GM12878 (cell line): ENCODE results near the gene RAB34. TPM values are rescaled to one million over a fixed set of nuclear protein-coding genes. Genes with fewer than 3 reads are reported as not detected.

Source experiments
- ATAC-seq: fragments of 200-7000 bp; cut with Tn5 transposase; 3 replicates; pipeline ENCODE4 v1.9.1; 2020; ENCODE audit warnings: mild to moderate bottlenecking, moderate library complexity
- BruUV-seq: library from RNA; stranded (reverse); fragments of 400-500 nt; replicated peaks from 2 replicates; lab custom pipeline; 2021; lab: Mats Ljungman, UMichigan
- CTCF ChIA-PET: fragments of 300-600 bp; sonication (Branson Sonifier 250); formaldehyde crosslinking; extraction: SDS; loops from one replicate; lab custom pipeline; 2021; ENCODE audit warnings: inconsistent platforms; lab: Yijun Ruan, JAX
- POLR2A ChIA-PET: fragments of 350-600 bp; formaldehyde crosslinking; extraction: SDS; loops from one replicate; lab custom pipeline; 2021; ENCODE audit warnings: inconsistent platforms; lab: Charles Lee
- RAD21 ChIA-PET: fragments of 300-600 bp; sonication (Branson Sonifier 250); formaldehyde crosslinking; loops from one replicate; lab custom pipeline; 2023; ENCODE audit warnings: antibody characterized with exemption; ENCODE audit not compliant: unreplicated experiment; lab: Charles Lee
- SMC1A ChIA-PET: fragments of 300-600 bp; sonication (Branson Sonifier 250); formaldehyde crosslinking; loops from one replicate; lab custom pipeline; 2023; ENCODE audit not compliant: unreplicated experiment, uncharacterized antibody; lab: Charles Lee
- DNase-seq: peaks from one replicate; pipeline ENCODE4 v3.0.0-alpha.2; 2011; ENCODE audit warnings: low read depth, low spot score
- FAIRE-seq: peaks from 3 replicates; lab custom pipeline; 2011; peaks lifted over from hg19 to GRCh38; lab: Jason Lieb, UNC
- H2AFZ ChIP-seq: 2 replicates; pipeline ENCODE4 v1.6.0; 2011; ENCODE audit warnings: low read depth, low read length, control low read depth; ENCODE audit not compliant: control insufficient read depth
- H3K27ac ChIP-seq: 2 replicates; pipeline ENCODE4 v1.5.1; 2011; ENCODE audit warnings: control low read depth; ENCODE audit not compliant: control insufficient read depth, insufficient read depth
- H3K27me3 ChIP-seq, 2 experiments: replicated peaks in 1 of 2; 2 replicates each; pipeline versions ENCODE4 v1.6.0 to v1.6.1; 2011; ENCODE audit warnings: low read length in 1 of 2; ENCODE audit not compliant: control insufficient read depth in 2 of 2, insufficient read depth in 2 of 2
- H3K36me3 ChIP-seq, 2 experiments: 2 replicates each; pipeline ENCODE4 v1.5.1; 2011; ENCODE audit warnings: low read length in 1 of 2; ENCODE audit not compliant: control insufficient read depth in 2 of 2, insufficient read depth in 2 of 2
- H3K4me1 ChIP-seq: 2 replicates; pipeline ENCODE4 v1.6.1; 2011; ENCODE audit warnings: mild to moderate bottlenecking, low read length, moderate library complexity, mixed read lengths; ENCODE audit not compliant: control insufficient read depth, insufficient read depth
- H3K4me2 ChIP-seq: 2 replicates; pipeline ENCODE4 v1.6.0; 2011; ENCODE audit warnings: control low read depth; ENCODE audit not compliant: control insufficient read depth, insufficient read depth
- H3K4me3 ChIP-seq: fragments of 200-600 bp; sonication (generic); 2 replicates; pipeline ENCODE4 v1.5.1; 2016
- H3K79me2 ChIP-seq: 2 replicates; pipeline ENCODE4 v1.6.0; 2011; ENCODE audit warnings: low read length; ENCODE audit not compliant: control insufficient read depth, insufficient read depth
- H3K9ac ChIP-seq: 2 replicates; pipeline ENCODE4 v1.8.0; 2011; ENCODE audit warnings: low read length, control low read depth, mixed read lengths; ENCODE audit not compliant: control insufficient read depth, insufficient read depth
- H3K9me3 ChIP-seq: replicated peaks from 3 replicates; pipeline ENCODE4 v1.5.1; 2011; ENCODE audit warnings: mild to moderate bottlenecking, low read length; ENCODE audit not compliant: control insufficient read depth, insufficient read depth
- H4K20me1 ChIP-seq: 2 replicates; pipeline ENCODE4 v1.6.0; 2011; ENCODE audit not compliant: control insufficient read depth, insufficient read depth
- BRCA1 ChIP-seq: IDR thresholded peaks from 2 replicates; pipeline ENCODE4 v1.6.1; 2011; ENCODE audit warnings: low read depth, low read length, improper control_type of control experiment
- E4F1 ChIP-seq: fragments of 450-650 bp; IDR thresholded peaks from 2 replicates; pipeline ENCODE4 v1.6.1; 2018; ENCODE audit warnings: borderline replicate concordance, mild to moderate bottlenecking; ENCODE audit not compliant: partially characterized antibody
- IKZF1 ChIP-seq: fragments of 450-650 bp; conservative IDR thresholded peaks from 2 replicates; pipeline ENCODE4 v1.6.1; 2017; ENCODE audit warnings: antibody characterized with exemption, mild to moderate bottlenecking
- IRF5 ChIP-seq: fragments of 450-650 bp; IDR thresholded peaks from 2 replicates; pipeline ENCODE4 v1.6.1; 2017; ENCODE audit warnings: borderline replicate concordance
- KAT2A ChIP-seq: conservative IDR thresholded peaks from 2 replicates; pipeline ENCODE4 v1.6.1; 2011; ENCODE audit warnings: low read depth, low read length; ENCODE audit not compliant: control insufficient read depth
- MYB ChIP-seq: fragments of 150-350 bp; IDR thresholded peaks from 2 replicates; pipeline ENCODE4 v1.6.1; 2014; ENCODE audit warnings: mild to moderate bottlenecking, low read depth, low read length, borderline replicate concordance
- NBN ChIP-seq: fragments of 450-650 bp; IDR thresholded peaks from 2 replicates; pipeline ENCODE4 v1.6.1; 2016
- NFYA ChIP-seq: IDR thresholded peaks from 2 replicates; pipeline ENCODE4 v1.6.1; 2011; ENCODE audit warnings: low read depth, mild to moderate bottlenecking, low read length, improper control_type of control experiment, borderline replicate concordance
- PAX5 ChIP-seq: IDR thresholded peaks from 2 replicates; pipeline ENCODE4 v1.6.1; 2011; ENCODE audit warnings: low read depth, low read length, borderline replicate concordance
- SPI1 ChIP-seq: IDR thresholded peaks from 2 replicates; pipeline ENCODE4 v1.6.1; 2011; ENCODE audit warnings: low read depth, mild to moderate bottlenecking, low read length, moderate library complexity, borderline replicate concordance; ENCODE audit not compliant: insufficient read depth
- SREBF1 ChIP-seq: IDR thresholded peaks from 2 replicates; pipeline ENCODE4 v1.6.1; 2012; ENCODE audit warnings: mild to moderate bottlenecking, low read length
- ZNF384 ChIP-seq: IDR thresholded peaks from 2 replicates; pipeline ENCODE4 v1.6.1; 2012; ENCODE audit warnings: low read depth, mild to moderate bottlenecking, low read length, improper control_type of control experiment, borderline replicate concordance
- ZNF592 ChIP-seq: fragments of 450-650 bp; IDR thresholded peaks from 2 replicates; pipeline ENCODE4 v1.6.1; 2017; ENCODE audit warnings: mild to moderate bottlenecking, moderate library complexity
- ZZZ3 ChIP-seq: IDR thresholded peaks from 2 replicates; pipeline ENCODE4 v1.6.1; 2011; ENCODE audit warnings: low read depth; ENCODE audit not compliant: control insufficient read depth, insufficient read length
- WGBS: methylation state at CpG from one replicate; pipeline ENCODE4 v1.1.6; 2016; ENCODE audit warnings: low lambda C conversion rate; ENCODE audit not compliant: insufficient replicate concordance, insufficient coverage; ENCODE audit errors: missing lambda C conversion rate; 5-methylcytosine and 5-hydroxymethylcytosine counted together
- in situ Hi-C: fragments of 300-500 bp; cut with MboI; formaldehyde crosslinking; loops from 9 replicates; pipeline ENCODE4 v1.14.3; 2018; ENCODE audit warnings: mixed read lengths
- intact Hi-C: fragments of 100-400 bp; cut with micrococcal nuclease; formaldehyde crosslinking; loops from one replicate; pipeline ENCODE4 v1.14.2; 2022; ENCODE audit not compliant: unreplicated experiment
- polyA plus RNA-seq, 11 experiments: library from polyadenylated mRNA; depleted of rRNA in 4 of 11; unstranded in 6 of 11; stranded (reverse) in 5 of 11; fragments of >200 nt; fragmentation: Nextera tagmentation in 4 of 11; fragmentation: Illumina TruSeq in 1 of 11; extraction: Ambion mirVana in 4 of 11; extraction: Trizol in 1 of 11; gene quantifications; 1 replicate in 1 of 11; 2 replicates in 10 of 11; pipeline versions ENCODE4 v1.2.1 to v1.2.3, GENCODE V29; 2011 to 2016; ENCODE audit warnings: inconsistent platforms in 2 of 11, missing spikeins in 2 of 11, low read depth in 1 of 11
- total RNA-seq, 4 experiments: library from RNA; depleted of rRNA in 3 of 4; stranded (reverse); fragments of >200 nt in 3 of 4; fragmentation: Illumina TruSeq in 1 of 4; extraction: Trizol in 1 of 4; gene quantifications; 2 replicates each; pipeline versions ENCODE4 v1.2.1 to v1.2.3, GENCODE V29; 2013 to 2021

Gene RAB34
- total and polyA plus RNA-seq, 10 of the 15 experiments (the other 5 are each of a cell fraction or from before 2014, with no cell fraction given), result 0.37 to 46.4 (median 32.8) TPM

- intact Hi-C loops, result no loop called here
- TF ChIP-seq PAX5 (peak; percentile 37; the same call in 1 of the 2 replicates), ZZZ3 (no peak), NFYA (no peak), BRCA1 (no peak), SPI1 (no peak), ZNF592 (no peak), NBN (no peak), SREBF1 (no peak), IKZF1 (0 out of 2 replicates have a peak, but pooled peaks have one; percentile 5), E4F1 (no peak), IRF5 (no peak), MYB (no peak), ZNF384 (no peak), KAT2A (no peak)
These were observed 27.5 kb upstream of the RAB34 start for GRCh38 chr17:28744972-28745785.

More at GRCh38 chr17:28744972-28745785, 27.5 kb upstream of the RAB34 start:
- FAIRE-seq (no peak), DNase-seq (no peak), ATAC-seq (peak; percentile 1; the same call in 2 of the 3 replicates)
- Histone ChIP-seq H4K20me1 (peaks cover 16% of the 10 kb centered on the region), H3K36me3 (peaks cover 26 to 28% of the 10 kb centered on the region in 2 experiments), H3K9me3 (peaks cover 2% of the 10 kb centered on the region; the same call in 2 of the 3 replicates), H3K79me2 (peaks cover 77% of the 10 kb centered on the region), H3K9ac (peak overlapping the region; percentile 98), H2AFZ (no peak overlapping the region), H3K4me2 (peak overlapping the region; percentile 85), H3K4me3 (peak overlapping the region; percentile 92), H3K27me3 (no peaks in the 10 kb centered on the region), H3K4me1 (peaks cover 59% of the 10 kb centered on the region), H3K27ac (peak overlapping the region; percentile 95)
- POLR2A ChIA-PET, result interaction anchor here (0.5 to 15.2 kb wide), 9 partner anchors 10 to 818 kb away, joined by 3 to 485 read pairs (median 4); partner anchors contain the start of genes FAM222B, NEK8, PHF12 and RPL23A
- WGBS, result under 1% methylated on average over 20 of the region's 31 CpGs
- CTCF ChIA-PET, result interaction anchor here (0.7 to 10.0 kb wide), 7 partner anchors 19 to 1264 kb away, joined by 3 to 394 read pairs (median 3); partner anchors contain the start of genes NEK8, RPL23A and TLCD1
- in situ Hi-C loops, result loop anchor here (25.0 kb wide), 1 partner anchor 1283 kb away; the partner anchor contains the start of gene KSR1
- RAD21 ChIA-PET, result interaction anchor here (1.3 to 17.4 kb wide), 3 partner anchors 18 to 26 kb away, joined by 4 to 375 read pairs (median 8); partner anchors contain the start of genes NEK8, RPL23A and TLCD1
- BruUV-seq, result no TSS peak
- SMC1A ChIA-PET, result interaction anchor here (1.2 to 17.8 kb wide), 2 partner anchors 16 to 204 kb away, joined by 3 to 326 read pairs; partner anchors contain the start of genes NEK8 and TLCD1
